T-helper 2 cell (primary cell): Measurements from ENCODE around the gene LGALS7B.
"Not testable (repeated sequence)": the region's sequence is repeated elsewhere in the genome, so short reads cannot be mapped to it uniquely, and the experiment has no call there.

Experiments used
- DNase-seq, 5 experiments: peaks; one replicate each; pipeline versions ENCODE4 v3.0.0 to v3.0.0-alpha.2; 2012 to 2022

Gene LGALS7B

GRCh38 chr19:38825936-38826335, 36.9 kb downstream of the LGALS7B start:
- DNase-seq, result not testable (repeated sequence)

GRCh38 chr19:38826856-38827551, 38.0 kb downstream of the LGALS7B start:
- no peak for DNase-seq

DNA sequence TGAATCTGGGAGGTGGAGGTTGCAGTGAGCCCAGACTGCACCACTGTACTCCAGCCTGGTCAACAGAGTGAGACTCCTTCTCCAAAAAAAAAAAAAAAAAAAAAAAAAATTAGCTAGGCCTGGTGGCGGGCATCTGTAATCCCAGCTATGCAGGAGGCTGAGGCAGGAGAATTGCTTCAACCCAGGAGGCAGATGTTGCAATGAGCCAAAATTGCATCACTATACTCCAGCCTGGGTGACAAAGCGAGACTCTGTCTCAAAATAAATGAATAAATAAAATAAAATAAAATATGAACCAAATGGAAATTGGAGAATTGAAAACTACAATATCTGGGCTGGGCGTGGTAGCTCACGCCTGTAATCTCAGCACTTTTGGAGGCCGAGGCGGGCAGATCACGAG, 40.2 kb downstream of the LGALS7B start:
- not testable (repeated sequence) for DNase-seq

DNA sequence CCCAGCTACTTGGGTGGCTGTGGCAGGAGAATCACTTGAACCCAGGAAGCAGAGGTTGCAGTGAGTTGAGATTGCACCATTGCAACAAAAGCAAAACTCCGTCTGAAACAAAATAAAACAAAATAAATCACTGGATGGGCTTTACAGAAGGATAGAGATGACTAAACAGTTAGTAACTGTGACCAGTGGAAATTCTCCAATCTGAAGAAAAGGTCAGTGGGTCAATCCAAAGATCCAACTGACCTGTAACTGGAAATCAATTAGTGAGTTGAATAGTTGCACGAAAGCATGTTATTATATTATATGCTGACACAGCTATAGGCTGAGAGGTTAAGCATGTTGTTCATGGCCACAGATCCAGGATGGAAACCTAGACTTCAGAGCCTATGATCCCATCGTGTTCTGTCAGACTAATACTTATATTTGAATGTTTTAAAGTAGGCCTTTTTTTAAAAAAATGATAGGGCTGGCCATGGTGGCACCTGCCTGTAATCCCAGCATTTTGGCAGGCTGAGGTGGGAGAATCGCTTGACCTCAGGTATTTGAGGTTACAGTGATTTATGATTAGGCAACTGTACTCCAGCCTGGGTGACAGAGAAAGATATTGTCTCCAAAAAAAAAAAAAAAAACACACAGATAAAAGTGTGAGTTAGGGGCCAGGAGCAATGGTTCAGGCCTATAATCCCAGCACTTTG, 41.2 kb downstream of the LGALS7B start:
- no peak for DNase-seq

- peak in 1 of 5 experiments; percentile 53 for DNase-seq
Observed at GRCh38 chr19:38831142-38831605, 42.2 kb downstream of the LGALS7B start.

- no peak for DNase-seq
Observed at GRCh38 chr19:38833092-38833425, 44.1 kb downstream of the LGALS7B start.

DNA sequence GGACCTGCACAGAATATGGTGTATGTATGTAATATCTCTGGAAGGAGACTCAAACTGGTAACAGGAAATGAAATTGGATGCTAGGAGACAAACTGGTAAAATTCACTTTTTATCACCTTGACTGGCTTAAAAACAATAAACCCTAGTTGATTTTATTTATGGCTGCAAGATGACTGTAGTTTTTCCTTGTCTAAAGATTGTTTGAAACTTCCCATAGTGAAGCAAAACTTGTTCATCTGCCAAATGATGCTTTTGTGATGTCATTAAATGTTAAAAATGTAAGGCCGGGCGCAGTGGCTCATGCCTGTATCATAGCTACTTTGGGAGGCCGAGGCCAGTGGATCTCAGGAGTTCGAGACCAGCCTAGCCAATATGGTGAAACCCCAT, 45.1 kb downstream of the LGALS7B start:
- DNase-seq, result no peak

DNA sequence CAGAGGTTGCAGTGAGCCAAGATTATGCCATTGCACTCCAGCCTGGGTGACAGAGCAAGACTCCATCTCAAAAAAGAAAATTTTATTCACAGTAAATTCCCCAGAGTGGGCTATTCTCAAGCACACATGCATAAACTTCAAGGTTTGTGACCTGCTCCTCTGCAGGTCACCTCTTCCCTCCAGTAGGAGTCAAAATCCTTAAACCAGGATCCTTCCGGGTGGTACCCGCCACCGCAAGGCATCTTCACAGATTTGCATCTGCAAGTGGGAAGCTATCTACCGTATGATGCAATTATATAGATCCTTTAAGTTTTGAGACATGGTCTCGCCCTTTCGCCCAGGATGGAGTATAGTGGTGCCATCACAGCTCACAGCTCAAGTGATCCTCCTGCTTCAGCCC, 45.6 kb downstream of the LGALS7B start:
- no peak for DNase-seq

GRCh38 chr19:38836159-38836982, 47.4 kb downstream of the LGALS7B start:
- no peak for DNase-seq

DNA sequence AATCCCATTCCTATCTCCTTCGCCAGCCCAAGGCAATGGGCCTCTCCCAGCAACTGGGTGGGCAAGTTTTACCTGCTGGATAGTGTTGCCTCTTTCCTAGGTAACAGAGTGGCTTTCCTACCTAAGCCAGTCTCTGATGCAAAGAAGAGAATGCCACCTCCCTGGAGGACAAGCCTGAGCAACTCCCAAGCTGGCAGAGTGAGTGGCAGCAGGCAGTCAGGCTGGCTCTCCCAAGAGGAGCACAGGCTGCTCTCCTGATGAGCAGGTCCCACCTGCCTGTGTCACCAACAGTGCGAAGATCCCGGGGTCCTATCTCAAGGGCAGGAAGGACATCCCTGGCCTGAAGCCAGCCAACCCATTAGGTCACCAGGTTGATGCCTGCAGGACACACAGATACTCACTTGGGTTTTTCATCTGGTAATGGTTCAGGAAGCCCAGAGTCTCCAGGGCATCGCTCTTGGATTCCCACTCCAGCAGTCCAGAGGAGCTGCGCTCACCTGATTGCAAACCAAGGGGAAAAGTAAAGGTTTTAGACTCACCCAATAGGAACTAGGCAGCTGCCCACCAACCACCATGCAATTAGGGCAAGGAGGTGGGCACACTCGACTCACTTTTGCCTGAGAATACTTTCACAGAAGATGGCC, 48.1 kb downstream of the LGALS7B start:
- no peak for DNase-seq

- DNase-seq, result no peak
Observed at GRCh38 chr19:38837656-38838121, 48.7 kb downstream of the LGALS7B start.

DNA sequence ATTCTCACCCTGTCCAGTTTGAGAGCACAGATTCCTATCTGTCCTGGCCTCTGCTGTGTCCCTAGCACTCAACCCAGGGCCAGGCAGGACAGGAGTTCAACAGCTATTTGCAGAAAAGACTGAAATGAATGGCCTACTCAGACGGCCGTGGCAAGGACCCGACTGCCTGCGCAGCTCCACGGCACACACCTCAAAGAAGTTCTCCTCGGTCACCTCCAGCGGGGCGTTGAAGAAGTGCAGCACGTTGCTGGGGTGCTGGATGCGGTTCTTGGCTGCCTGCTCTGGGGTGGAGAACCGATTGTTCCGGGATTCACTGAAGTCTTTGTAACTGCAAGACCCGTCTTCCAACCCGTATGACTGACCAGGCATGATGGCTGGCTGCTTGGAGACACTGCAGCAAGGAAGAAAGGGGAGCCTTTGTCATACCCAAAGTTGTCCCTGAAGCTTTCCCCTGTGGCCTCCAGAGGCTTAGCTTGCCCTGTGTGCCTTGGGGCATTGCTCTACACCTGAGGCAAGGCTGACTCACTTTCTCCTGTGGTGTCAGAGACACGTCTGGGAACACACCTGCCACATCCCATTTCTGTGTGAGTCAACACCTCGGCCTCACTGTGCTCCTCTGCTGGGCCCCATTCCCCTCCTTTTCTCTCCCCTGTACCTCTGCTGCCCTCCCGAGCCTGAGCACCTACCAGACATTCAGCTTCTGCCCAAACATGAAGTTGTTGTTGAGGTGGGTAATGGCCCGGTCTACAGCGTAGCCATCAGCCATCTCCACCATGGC, 49.4 kb downstream of the LGALS7B start:
- peak in 1 of 5 experiments; percentile 38 for DNase-seq

DNA sequence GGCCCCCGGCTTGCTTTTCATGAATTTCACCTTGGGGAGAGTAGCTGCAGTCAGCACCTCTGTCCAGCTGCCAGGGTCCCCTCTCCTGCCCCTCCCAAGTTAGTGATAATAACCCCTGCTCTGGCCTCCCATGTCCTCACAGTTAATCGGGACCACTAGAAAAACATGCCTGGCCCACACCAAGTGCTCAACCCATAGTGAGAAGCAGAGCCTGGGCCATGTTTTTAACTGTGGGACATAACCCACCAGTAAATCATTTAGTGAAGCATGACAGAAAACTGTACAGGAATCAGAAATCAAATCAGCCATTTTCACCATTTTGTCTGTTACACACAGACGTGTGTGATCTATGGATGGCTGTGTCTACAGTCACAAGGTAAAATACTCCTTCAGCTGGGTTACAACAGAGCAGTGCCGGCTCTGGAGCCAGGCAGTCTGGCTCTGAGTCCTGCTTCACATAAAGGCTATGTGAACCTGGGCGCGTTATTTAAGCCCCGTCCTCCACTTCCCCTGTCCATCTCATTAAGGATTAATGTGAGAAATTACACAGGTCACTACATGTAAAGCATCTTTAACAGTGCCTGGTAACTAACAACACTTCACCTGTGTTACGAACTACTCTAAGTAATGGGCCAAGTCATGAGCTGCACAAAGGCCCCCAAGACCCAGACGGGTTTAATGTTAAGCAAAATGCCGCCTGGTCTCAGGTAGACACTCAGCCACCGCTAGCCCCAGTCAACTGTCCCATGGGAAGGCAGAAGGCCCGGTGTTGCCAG, 50.2 kb downstream of the LGALS7B start:
- no peak for DNase-seq

GRCh38 chr19:38839816-38840582, 51.0 kb downstream of the LGALS7B start:
- no peak for DNase-seq

DNA sequence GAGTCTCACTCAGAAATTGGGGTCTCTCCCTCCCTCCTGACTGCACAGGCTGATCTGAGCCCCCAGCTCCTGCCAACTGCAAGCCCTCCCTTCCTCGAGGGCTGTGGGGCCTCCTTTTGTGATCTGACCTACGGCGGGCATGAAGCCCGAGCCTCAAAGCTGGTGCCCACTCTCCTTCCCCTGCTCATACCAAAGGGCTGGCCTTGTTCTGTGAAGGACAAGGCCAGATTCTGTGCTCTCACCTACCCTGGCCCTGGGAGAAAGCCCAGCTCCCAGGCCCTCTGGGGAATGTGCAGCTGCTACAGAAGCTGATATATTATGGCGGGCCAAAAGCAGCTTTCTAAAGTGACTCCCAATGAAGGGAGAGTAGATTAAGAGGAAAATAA, 51.6 kb downstream of the LGALS7B start:
- DNase-seq, result no peak
